Activated effector memory CD4-positive, alpha-beta T cell treated with Interleukin-2 at 50 U/mL for 16 hours (primary cell): ENCODE results near the gene MAN2A1.

Experiments
- DNase-seq: peaks from one replicate; pipeline ENCODE4 v3.0.0-alpha.2; 2020

The MAN2A1 gene

DNA sequence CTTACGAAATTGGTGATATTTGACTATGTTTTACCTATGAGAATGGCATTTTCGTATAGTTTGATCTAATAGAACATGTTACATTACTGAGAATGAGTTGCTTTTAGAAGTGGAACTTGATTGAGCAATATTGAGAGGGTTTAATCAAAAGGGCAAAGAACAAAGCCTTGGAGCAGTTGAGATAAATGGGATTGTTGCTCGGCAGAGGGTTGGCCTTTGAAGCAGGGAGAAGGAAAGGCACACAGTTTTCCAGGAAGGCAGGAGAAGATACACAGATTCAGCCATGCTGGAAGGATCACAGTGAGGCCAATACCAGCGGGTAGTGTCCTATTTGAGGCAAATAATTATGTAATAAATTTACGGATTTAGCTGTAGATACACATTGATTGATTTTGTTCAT, 19.5 kb downstream of the MAN2A1 start:
- DNase-seq = no peak

DNA sequence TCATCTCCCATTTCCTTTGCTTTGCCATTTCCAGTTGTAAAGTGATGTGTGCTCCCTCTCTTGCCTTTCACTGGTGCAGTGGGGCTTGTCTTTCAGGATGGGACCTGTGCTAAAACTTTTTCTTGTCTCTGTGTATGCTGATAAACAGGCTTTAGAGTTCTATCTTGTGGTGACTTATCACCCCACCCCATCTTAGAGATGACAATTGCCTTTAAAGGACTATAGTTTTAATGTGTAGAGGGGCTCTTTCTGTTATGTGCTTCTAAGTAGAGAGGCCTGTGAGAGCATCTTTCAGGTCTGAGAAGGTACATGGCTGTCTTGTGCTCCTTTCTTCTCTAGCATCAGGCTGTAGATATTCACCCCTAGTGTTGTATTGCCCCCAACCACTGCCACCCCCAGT, 21.9 kb downstream of the MAN2A1 start:
- no peak for DNase-seq

- no peak for DNase-seq
Observed at GRCh38 chr5:109713453-109713852, 23.7 kb downstream of the MAN2A1 start.

DNA sequence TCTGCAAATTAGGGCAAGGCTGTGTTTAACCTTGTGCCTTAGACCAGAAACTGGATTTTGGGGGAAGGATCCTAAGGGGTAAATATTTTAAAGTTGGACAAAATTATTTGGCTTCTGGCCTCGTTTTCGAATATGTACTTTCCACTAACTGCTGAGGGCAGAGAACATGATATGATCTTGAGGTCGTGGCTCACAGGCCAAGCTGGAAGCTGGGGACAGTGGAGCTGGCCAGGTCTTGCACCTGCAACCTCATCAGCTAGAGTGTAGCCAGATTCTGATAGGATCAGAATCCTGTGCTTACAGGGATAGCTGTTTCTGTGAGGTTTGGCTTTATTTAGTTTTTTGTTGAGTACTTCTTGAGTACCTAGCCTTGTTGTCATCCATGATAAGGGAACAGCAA, 24.9 kb downstream of the MAN2A1 start:
- DNase-seq = no peak

DNA sequence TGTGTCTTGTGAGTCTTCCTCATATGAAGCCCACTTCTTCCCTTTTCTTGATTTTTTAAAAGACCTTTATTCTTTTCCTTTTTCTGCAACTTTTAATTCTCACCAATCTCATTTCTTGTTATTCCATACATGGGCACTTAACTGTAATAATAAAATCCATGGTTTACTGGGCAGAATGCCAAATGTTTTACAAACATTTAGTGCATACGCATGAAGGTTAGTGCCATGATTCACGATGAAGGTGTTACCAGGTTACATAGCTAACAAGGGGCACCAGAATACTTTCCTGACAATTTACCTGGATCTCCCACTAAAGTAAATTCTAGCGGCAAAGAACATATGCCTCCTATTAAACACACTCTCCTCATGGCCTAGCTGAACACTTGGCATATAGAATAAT, 28.5 kb downstream of the MAN2A1 start:
- no peak for DNase-seq

- no peak for DNase-seq
Observed at GRCh38 chr5:109718632-109719031, 28.9 kb downstream of the MAN2A1 start.

DNA sequence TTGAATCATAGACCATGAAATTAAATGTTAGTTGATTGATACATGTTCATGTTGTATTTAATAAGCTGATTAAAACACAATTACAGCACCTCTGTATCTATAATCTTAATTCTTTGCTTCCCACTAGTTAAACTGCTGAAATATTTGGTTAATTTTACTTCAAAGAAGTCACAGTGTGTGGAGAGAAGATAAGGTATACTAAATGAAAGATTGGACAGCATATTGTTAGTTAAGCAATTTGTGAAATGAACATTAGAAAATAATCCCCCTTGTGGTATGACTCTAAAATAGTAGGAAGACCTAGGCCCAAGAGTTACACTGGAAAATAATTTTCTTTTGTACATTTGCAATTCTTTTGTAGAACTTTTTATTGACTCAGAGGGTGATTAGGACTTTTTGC, 30.3 kb downstream of the MAN2A1 start:
- DNase-seq = no peak

- no peak for DNase-seq
Observed at GRCh38 chr5:109721741-109722140, 32.0 kb downstream of the MAN2A1 start.

- no peak for DNase-seq
Observed at GRCh38 chr5:109723606-109724005, 33.9 kb downstream of the MAN2A1 start.

- no peak for DNase-seq
Observed at GRCh38 chr5:109725135-109725534, 35.4 kb downstream of the MAN2A1 start.

DNA sequence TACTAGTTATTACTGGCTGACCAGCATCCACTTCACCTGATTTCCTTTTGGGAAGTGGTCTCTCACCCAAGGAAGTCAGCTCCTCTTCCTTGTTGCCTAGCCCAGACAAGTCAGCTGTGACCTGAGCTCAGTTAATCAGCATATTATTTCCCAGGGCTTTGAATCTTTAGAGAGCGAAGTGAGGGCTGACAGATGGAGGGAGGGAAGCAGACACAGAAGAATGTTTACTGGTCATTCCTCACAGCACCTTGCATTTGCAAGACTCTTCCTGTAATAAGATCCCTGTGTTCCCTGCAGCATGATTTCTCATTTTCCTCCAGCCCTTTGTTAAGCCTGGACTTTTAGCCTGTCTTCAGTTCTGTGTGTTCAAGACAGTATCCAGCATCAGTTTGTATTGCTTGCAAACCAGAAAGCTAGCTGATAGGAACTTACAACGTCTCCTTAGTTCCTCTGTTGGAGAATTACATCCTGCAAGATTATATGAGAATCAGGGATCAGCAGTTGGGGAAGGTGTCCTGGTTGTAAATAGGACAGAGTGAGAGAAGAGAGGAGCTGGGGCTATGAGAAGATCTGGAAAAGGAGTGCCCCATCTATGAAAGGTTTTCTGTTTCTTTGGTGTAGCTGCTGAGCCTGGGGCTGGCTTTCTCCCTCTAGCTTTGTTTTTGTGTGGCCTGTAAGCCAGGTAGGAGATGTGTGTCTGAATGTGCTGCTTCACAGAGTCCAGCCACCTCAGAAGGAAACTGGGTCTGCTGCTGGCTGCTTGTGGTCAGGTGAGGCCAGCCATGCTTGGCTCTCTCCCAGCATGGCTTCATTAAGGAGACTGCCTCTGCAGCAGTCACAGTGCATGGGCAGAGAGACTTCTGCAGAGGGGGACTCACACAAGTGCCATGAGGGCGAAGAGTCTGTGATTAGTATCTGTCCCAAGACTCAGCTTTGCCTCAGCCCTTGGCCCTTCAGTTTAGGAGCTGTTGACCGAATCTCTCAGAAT, 50.3 kb downstream of the MAN2A1 start:
- no peak for DNase-seq

DNA sequence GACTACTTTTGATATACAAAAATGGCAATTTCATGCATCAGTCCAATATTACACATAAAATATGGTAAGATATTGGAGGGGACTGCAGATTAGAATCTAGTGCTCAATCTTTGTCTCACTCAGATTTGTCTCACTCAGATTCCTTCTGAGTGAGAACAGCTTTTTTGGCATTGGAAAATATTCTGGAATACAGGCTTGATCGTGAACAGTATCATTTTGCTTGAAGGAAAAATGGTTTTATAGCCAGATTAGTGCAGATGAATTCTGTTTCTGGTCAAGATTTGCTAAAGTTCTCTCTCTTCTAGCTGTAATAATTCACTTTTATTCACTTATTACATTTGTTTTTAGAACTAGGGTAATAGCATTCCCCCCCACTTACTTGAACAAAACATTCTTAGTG, 51.2 kb downstream of the MAN2A1 start:
- no peak for DNase-seq

- no peak for DNase-seq
Observed at GRCh38 chr5:109741390-109741789, 51.7 kb downstream of the MAN2A1 start.

- DNase-seq = no peak
Observed at GRCh38 chr5:109743041-109743531, 53.4 kb downstream of the MAN2A1 start.

GRCh38 chr5:109743770-109744212, 54.1 kb downstream of the MAN2A1 start:
- DNase-seq = no peak

- no peak for DNase-seq
Observed at GRCh38 chr5:109744261-109744660, 54.5 kb downstream of the MAN2A1 start.

DNA sequence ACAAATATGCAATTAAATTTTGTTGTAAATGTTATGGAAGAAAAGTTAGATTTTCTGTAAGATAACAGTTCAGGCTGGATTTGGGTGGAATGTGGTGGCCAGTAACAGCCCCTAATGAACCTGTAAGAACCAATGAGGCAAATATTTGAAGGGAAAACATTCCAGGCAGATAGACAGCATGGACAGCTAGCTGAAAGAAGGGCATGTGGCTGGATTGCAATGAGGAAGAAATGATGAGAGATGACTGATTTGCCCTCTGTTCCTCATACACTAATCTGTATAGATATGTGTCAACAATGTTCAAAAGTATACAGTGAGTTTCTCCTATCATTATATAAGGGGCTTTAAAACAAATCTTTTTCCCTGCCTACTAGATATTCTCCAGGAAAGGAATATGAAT, 58.8 kb downstream of the MAN2A1 start:
- no peak for DNase-seq

GRCh38 chr5:109750463-109750862, 60.7 kb downstream of the MAN2A1 start:
- DNase-seq = no peak

- DNase-seq = no peak
Observed at GRCh38 chr5:109753279-109753678, 63.6 kb downstream of the MAN2A1 start.

- no peak for DNase-seq
Observed at GRCh38 chr5:109754319-109754718, 64.6 kb downstream of the MAN2A1 start.

DNA sequence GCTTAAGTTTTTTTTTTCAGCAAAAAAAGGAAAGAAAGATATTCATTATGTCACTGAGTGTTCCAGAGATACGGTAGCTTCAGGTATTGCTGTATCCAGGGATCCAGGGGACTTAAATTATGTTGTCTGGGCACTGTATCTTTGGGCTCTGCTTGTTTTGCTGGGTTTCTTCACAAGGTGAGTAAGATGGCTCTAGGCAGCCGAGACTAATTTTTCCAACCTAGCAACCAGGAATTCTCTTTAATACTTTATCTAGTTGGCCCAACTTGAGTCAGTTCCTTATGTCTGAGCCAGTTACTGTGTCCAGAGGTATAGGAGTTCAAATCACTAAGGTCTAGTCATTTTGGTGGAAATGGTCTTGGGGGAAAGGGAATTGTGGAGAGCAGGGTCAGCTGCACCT, 66.0 kb downstream of the MAN2A1 start:
- DNase-seq = no peak

DNA sequence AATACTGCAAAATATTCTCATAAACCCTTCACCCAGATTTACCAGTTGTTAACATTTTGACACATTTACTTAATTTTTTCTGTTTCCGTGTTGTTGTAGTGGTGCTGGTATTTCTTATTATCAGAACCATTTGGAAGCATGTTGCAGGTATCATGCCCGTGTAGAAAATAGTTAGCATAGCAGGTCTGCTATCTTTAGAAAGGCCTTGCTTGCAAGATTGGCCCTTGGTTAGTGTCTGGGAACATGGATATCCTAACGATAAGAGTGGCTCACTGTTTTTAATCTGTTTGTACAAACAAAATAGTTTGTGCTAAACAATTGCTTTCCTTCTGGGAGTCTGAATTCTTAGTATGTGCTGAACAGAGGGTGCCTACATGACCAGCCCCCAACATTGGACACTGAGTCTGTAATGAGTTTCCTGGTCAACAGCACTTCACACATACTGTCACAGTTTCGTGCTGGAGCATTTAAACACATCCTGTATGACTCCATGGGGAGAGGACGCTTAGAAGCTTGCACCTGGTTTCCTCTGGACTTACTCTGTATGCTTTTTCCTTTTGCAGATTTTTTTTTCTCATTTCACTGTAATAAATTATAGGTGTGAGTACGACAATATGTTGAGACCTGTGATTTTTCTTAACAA, 66.9 kb downstream of the MAN2A1 start:
- DNase-seq = no peak

- DNase-seq = no peak
Observed at GRCh38 chr5:109757490-109757889, 67.8 kb downstream of the MAN2A1 start.

DNA sequence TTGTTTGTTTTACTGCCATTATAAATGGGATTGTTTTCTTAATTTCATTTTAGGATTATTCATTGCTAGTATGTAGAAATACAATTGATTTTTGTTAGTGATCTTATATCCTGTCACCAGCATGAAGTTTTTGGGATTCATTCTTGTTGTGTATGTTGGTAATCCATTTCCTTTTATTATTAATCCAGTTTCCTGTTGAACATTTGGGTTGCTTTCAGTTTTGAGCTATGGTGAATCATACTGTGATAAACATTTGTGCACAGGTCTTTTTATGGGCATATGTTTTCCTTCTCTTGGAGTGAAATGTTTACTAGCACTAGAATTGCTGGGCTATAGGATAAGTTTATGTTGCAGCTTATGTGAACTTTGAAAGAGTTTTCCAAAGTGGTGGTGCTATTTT, 69.6 kb downstream of the MAN2A1 start:
- DNase-seq = no peak
